H1 (cell line): ENCODE measurements around the gene ZBTB7B. TPM values are rescaled to one million over a fixed set of nuclear protein-coding genes. Genes with fewer than 3 reads are reported as not detected.

Source experiments
- BACH1 ChIP-seq: IDR thresholded peaks from 2 replicates; pipeline ENCODE4 v1.6.1; 2012; ENCODE audit warnings: low read length, improper control_type of control experiment
- RFX5 ChIP-seq: IDR thresholded peaks from 2 replicates; pipeline ENCODE4 v1.6.1; 2011; ENCODE audit warnings: low read depth, low read length, improper control_type of control experiment, borderline replicate concordance
- RNF2 ChIP-seq: fragments of 200-900, 300-1000 bp; sonication (generic); IDR thresholded peaks from 2 replicates; pipeline ENCODE4 v1.7.1; 2016; ENCODE audit warnings: borderline replicate concordance, low read depth, mild to moderate bottlenecking, antibody characterized with exemption, low read length; ENCODE audit not compliant: poor library complexity, severe bottlenecking; ENCODE audit errors: missing control alignments
- RXRA ChIP-seq: IDR thresholded peaks from 2 replicates; pipeline ENCODE4 v1.6.1; 2011; ENCODE audit warnings: low read depth, mild to moderate bottlenecking, low read length, moderate library complexity; ENCODE audit not compliant: insufficient read depth
- TAF7 ChIP-seq: optimal IDR thresholded peaks from 2 replicates; pipeline ENCODE3; 2011; ENCODE audit warnings: low read depth, mild to moderate bottlenecking, inconsistent platforms, low read length, moderate library complexity, borderline replicate concordance
- TCF12 ChIP-seq: IDR thresholded peaks from 2 replicates; pipeline ENCODE4 v1.6.1; 2011; ENCODE audit warnings: low read depth, mild to moderate bottlenecking, low read length
- polyA plus RNA-seq, 7 experiments: library from polyadenylated mRNA; depleted of rRNA in 3 of 7; stranded (reverse) in 5 of 7; unstranded in 2 of 7; fragments of >200 nt in 5 of 7; fragments of 200-250 nt in 2 of 7; gene quantifications; 1 replicate in 5 of 7; 2 replicates in 1 of 7; 4 replicates in 1 of 7; pipeline versions ENCODE4 v1.2.1 to v1.2.3, GENCODE V29; 2011 to 2013; ENCODE audit warnings: missing spikeins in 2 of 7, mixed read lengths in 2 of 7
- total RNA-seq: library from RNA; stranded (reverse); fragmentation: NEBNext Ultra II Directional; extraction: Animal tissue kit (Norgen Biotek cat#: 25700); gene quantifications from 2 replicates; pipeline ENCODE4 v1.2.1, GENCODE V29; 2021

ZBTB7B gene
- total and polyA plus RNA-seq, 2 of the 8 experiments (the other 6 are each of a cell fraction or from before 2014, with no cell fraction given): 24.5 to 36.9 TPM

- no peak for TF ChIP-seq RFX5
- TF ChIP-seq RXRA: no peak
- no peak for TF ChIP-seq TAF7
- no peak for TF ChIP-seq TCF12
- no peak for TF ChIP-seq RNF2
- TF ChIP-seq BACH1: no peak
Measured at GRCh38 chr1:155029513-155030242, 27.1 kb downstream of the ZBTB7B start (continued).
